Neural cell (in vitro differentiated cells): ENCODE measurements around the gene SLC38A9. TPM values are rescaled to one million over a fixed set of nuclear protein-coding genes. Genes with fewer than 3 reads are reported as not detected.
"Not testable (repeated sequence)": the region's sequence is repeated elsewhere in the genome, so short reads cannot be mapped to it uniquely, and the experiment has no call there.

Experiments
- H2AFZ ChIP-seq: fragments of 200-600, 300-800 bp; sonication (generic), shearing (Covaris generic); 2 replicates; pipeline ENCODE4 v1.6.0; 2014; ENCODE audit warnings: low read depth, mild to moderate bottlenecking, antibody characterized with exemption, low read length, moderate library complexity
- H3F3A ChIP-seq: fragments of 200-600 bp; shearing (Covaris generic); 2 replicates; pipeline ENCODE4 v1.6.1; 2016; ENCODE audit warnings: mild to moderate bottlenecking, moderate library complexity, mixed read lengths, antibody characterized with exemption, low read length; ENCODE audit not compliant: insufficient read depth, poor library complexity, severe bottlenecking
- H3K27ac ChIP-seq: fragments of 200-600, 300-800 bp; sonication (generic), shearing (Covaris generic); 2 replicates; pipeline ENCODE4 v1.5.1; 2014; ENCODE audit warnings: mild to moderate bottlenecking, low read length, moderate library complexity
- H3K27me3 ChIP-seq: fragments of 300-800, 200-600 bp; sonication (generic), shearing (Covaris generic); 2 replicates; pipeline ENCODE4 v1.6.0; 2014; ENCODE audit warnings: mild to moderate bottlenecking, low read depth, low read length, moderate library complexity; ENCODE audit not compliant: insufficient read depth
- H3K36me3 ChIP-seq: fragments of 300-800, 200-600 bp; sonication (generic), shearing (Covaris generic); 2 replicates; pipeline ENCODE4 v1.5.1; 2014; ENCODE audit warnings: mild to moderate bottlenecking, antibody characterized with exemption, low read length, moderate library complexity; ENCODE audit not compliant: insufficient read depth
- H3K4me2 ChIP-seq: fragments of 300-800, 200-600 bp; sonication (generic), shearing (Covaris generic); 2 replicates; pipeline ENCODE4 v1.6.0; 2014; ENCODE audit warnings: mild to moderate bottlenecking, low read length
- H3K4me3 ChIP-seq: fragments of 300-800, 200-600 bp; sonication (generic), shearing (Covaris generic); 2 replicates; pipeline ENCODE4 v1.5.1; 2014; ENCODE audit warnings: mild to moderate bottlenecking, low read length, moderate library complexity
- H3K79me2 ChIP-seq: fragments of 200-600 bp; shearing (Covaris generic); replicated peaks from 2 replicates; pipeline ENCODE4 v1.6.0; 2014; ENCODE audit warnings: mild to moderate bottlenecking, low read length, moderate library complexity; ENCODE audit not compliant: insufficient read depth
- H3K9ac ChIP-seq: fragments of 300-800, 200-600 bp; sonication (generic), shearing (Covaris generic); 2 replicates; pipeline ENCODE4 v1.6.1; 2016; ENCODE audit warnings: mild to moderate bottlenecking, low read length, mixed read lengths
- H3K9me2 ChIP-seq: fragments of 200-600 bp; shearing (Covaris generic); 2 replicates; pipeline ENCODE4 v1.6.1; 2016; ENCODE audit warnings: mild to moderate bottlenecking, low read length, mixed read lengths; ENCODE audit not compliant: insufficient read depth
- H3K9me3 ChIP-seq: fragments of 200-600, 300-800 bp; sonication (generic), shearing (Covaris generic); 2 replicates; pipeline ENCODE4 v1.6.1; 2016; ENCODE audit warnings: mild to moderate bottlenecking, mixed run types, low read length, moderate library complexity, mixed read lengths
- H4K20me1 ChIP-seq: fragments of 200-600 bp; shearing (Covaris generic); 2 replicates; pipeline ENCODE4 v1.6.1; 2016; ENCODE audit warnings: mild to moderate bottlenecking, mixed run types; ENCODE audit not compliant: insufficient read depth
- CTCF ChIP-seq: fragments of 450-650 bp; IDR thresholded peaks from 2 replicates; pipeline ENCODE4 v1.5.1; 2014; ENCODE audit warnings: antibody characterized with exemption, mild to moderate bottlenecking, moderate library complexity; ENCODE audit not compliant: poor library complexity, severe bottlenecking
- EP300 ChIP-seq: fragments of 450-650 bp; conservative IDR thresholded peaks from 2 replicates; pipeline ENCODE4 v1.6.1; 2014; ENCODE audit warnings: antibody characterized with exemption, mild to moderate bottlenecking, moderate library complexity; ENCODE audit not compliant: poor library complexity, severe bottlenecking
- EZH2 ChIP-seq: fragments of 200-600, 300-800 bp; shearing (Covaris generic), sonication (generic); IDR thresholded peaks from 2 replicates; pipeline ENCODE4 v1.6.1; 2014; ENCODE audit warnings: antibody characterized with exemption, low read length, borderline replicate concordance, mild to moderate bottlenecking; ENCODE audit not compliant: insufficient read depth, poor library complexity, severe bottlenecking
- MXI1 ChIP-seq: fragments of 450-650 bp; conservative IDR thresholded peaks from 2 replicates; pipeline ENCODE4 v1.6.1; 2014; ENCODE audit warnings: antibody characterized with exemption, mild to moderate bottlenecking; ENCODE audit not compliant: poor library complexity, severe bottlenecking
- POLR2AphosphoS5 ChIP-seq: IDR thresholded peaks from 2 replicates; pipeline ENCODE4 v1.6.1; 2012
- RAD21 ChIP-seq: fragments of 450-650 bp; conservative IDR thresholded peaks from 2 replicates; pipeline ENCODE4 v1.6.1; 2014; ENCODE audit warnings: antibody characterized with exemption, mild to moderate bottlenecking, moderate library complexity
- REST ChIP-seq: IDR thresholded peaks from 2 replicates; pipeline ENCODE4 v1.6.1; 2012; ENCODE audit warnings: borderline replicate concordance
- SMC3 ChIP-seq: fragments of 450-650 bp; conservative IDR thresholded peaks from 2 replicates; pipeline ENCODE4 v1.6.1; 2014; ENCODE audit warnings: antibody characterized with exemption, mild to moderate bottlenecking, moderate library complexity; ENCODE audit not compliant: poor library complexity
- TAF1 ChIP-seq: IDR thresholded peaks from 2 replicates; pipeline ENCODE4 v1.6.1; 2012; ENCODE audit warnings: low read depth
- polyA plus RNA-seq: library from polyadenylated mRNA; depleted of rRNA; stranded (reverse); fragments of >200 nt; gene quantifications from 2 replicates; pipeline ENCODE4 v1.2.3, GENCODE V29; 2014

SLC38A9 gene
- polyA plus RNA-seq, 1 donor from 2014 or later, result 44.5 TPM

DNA sequence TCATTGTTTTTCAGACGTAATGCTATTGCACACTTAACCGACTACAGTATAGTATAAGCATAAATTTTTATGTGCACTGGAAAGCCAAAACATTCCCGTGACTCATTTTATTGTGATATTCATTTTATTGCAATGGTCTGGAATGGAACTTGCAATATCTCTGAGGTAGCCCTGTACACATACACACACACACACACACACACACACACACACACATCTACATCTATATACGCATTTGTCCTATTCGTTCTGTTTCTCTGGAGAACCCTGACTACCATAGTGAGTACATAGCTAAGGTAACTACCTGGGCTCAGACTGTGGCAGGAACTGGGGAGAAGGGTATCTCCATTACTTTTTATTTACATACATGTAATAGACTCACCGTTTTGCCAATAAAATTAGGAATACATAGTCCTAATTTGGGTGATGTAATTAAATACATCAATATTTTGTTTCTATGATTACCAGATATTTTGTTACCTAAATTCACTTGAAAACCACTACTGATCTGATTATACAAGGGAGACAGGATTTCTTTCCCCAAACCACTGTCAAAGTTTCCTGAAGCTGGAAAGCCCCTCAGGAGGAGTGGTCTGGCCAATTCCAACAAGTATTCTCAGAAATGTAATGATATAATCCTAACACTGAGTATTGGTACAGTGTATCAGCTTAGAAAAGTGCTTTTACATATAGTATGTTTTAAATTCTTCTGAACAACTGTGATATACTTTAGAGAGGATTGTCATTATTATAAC is 103.4 kb downstream of the SLC38A9 start:
- Histone ChIP-seq H3K9me2 (no peaks in the 10 kb centered on the region), H3K4me3 (no peak overlapping the region), H3K9me3 (no peaks in the 10 kb centered on the region), H3K9ac (no peak overlapping the region), H3F3A (no peaks in the 10 kb centered on the region), H4K20me1 (no peaks in the 10 kb centered on the region), H2AFZ (no peak overlapping the region), H3K4me2 (no peak overlapping the region), H3K79me2 (no peaks in the 10 kb centered on the region), H3K27me3 (no peaks in the 10 kb centered on the region), H3K27ac (no peak overlapping the region), H3K36me3 (no peaks in the 10 kb centered on the region)
- TF ChIP-seq CTCF (no peak), MXI1 (no peak), REST (no peak), EZH2 (no peak), TAF1 (no peak), POLR2AphosphoS5 (no peak), EP300 (no peak), RAD21 (no peak), SMC3 (no peak)

DNA sequence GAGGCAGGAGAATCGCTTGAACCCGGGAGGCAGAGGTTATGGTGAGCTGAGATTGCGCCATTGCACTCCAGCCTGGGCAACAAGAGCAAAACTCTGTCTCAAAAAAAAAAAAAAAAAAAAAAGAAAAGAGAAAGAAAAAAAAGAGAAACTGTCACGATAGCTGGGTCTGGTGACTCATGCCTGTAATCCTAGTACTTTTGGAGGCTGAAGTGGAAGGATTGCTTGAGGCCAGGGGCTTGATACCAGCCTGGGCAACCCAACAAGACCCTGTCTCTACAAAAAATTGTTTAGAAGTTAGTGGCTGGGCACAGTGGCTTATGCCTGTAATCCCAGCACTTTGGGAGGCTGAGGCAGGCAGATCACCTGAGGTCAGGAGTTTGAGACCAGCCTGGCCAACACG is 104.8 kb downstream of the SLC38A9 start:
- H3K36me3 ChIP-seq, H3K4me2 ChIP-seq, H4K20me1 ChIP-seq, H2AFZ ChIP-seq, H3K27ac ChIP-seq, H3K9me2 ChIP-seq, H3K4me3 ChIP-seq, H3K27me3 ChIP-seq, H3K79me2 ChIP-seq, H3K9me3 ChIP-seq, H3F3A ChIP-seq, H3K9ac ChIP-seq: not testable (repeated sequence)
